Mucosa of stomach (tissue), 1 donor: Measurements from ENCODE around the gene C4orf46.

ENCODE experiments used
- H3K27me3 ChIP-seq: one replicate; pipeline ENCODE4 v1.7.0; 2013; ENCODE audit warnings: mild to moderate bottlenecking, low read length; ENCODE audit not compliant: control insufficient read depth, insufficient read depth
- H3K36me3 ChIP-seq: one replicate; pipeline ENCODE4 v1.7.0; 2013; ENCODE audit warnings: low read length; ENCODE audit not compliant: control insufficient read depth, insufficient read depth
- H3K4me1 ChIP-seq: one replicate; pipeline ENCODE4 v1.7.0; 2013; ENCODE audit warnings: mild to moderate bottlenecking, low read length; ENCODE audit not compliant: control insufficient read depth, insufficient read depth
- H3K4me3 ChIP-seq: one replicate; pipeline ENCODE4 v1.7.0; 2013; ENCODE audit warnings: low read length
- H3K9ac ChIP-seq: one replicate; pipeline ENCODE4 v1.7.0; 2013; ENCODE audit warnings: mild to moderate bottlenecking, low read length, moderate library complexity
- H3K9me3 ChIP-seq: one replicate; pipeline ENCODE4 v1.7.0; 2013; ENCODE audit warnings: mild to moderate bottlenecking, low read length, moderate library complexity; ENCODE audit not compliant: control insufficient read depth
- donor health status: Pancreatic carcinoma.

C4orf46 gene

GRCh38 chr4:158644356-158644755 is 27.3 kb downstream of the C4orf46 start:
- H3K36me3 ChIP-seq: no peaks in the 10 kb centered on the region
- no peaks in the 10 kb centered on the region for H3K27me3 ChIP-seq

GRCh38 chr4:158636619-158637018 is 35.1 kb downstream of the C4orf46 start:
- no peaks in the 10 kb centered on the region for H3K27me3 ChIP-seq
- H3K36me3 ChIP-seq: no peaks in the 10 kb centered on the region
- H3K4me1 ChIP-seq: no peaks in the 10 kb centered on the region
- no peak overlapping the region for H3K9ac ChIP-seq
- no peaks in the 10 kb centered on the region for H3K9me3 ChIP-seq
- no peak overlapping the region for H3K4me3 ChIP-seq

More at GRCh38 chr4:158644356-158644755, 27.3 kb downstream of the C4orf46 start:
- Histone ChIP-seq H3K4me3 (no peak overlapping the region), H3K9me3 (no peaks in the 10 kb centered on the region), H3K4me1 (no peaks in the 10 kb centered on the region), H3K9ac (no peak overlapping the region)

DNA sequence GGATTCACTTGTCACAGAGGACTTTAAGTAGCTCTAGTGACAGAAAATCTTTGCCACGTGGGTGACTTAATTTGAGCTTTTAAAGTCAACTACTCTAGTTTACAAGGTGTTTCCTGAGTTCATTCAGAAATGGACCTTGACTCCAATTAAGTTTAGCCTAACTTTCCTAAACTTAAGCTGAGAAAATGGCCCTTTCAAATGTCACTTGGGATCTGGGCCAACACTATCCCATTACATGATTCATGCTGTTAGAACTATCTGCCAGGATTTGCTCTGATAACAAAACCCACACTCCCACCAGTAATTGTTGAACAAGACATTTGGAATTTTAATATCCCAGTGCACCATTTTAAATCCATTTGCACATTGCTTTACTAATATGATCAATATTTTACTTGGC is 40.8 kb downstream of the C4orf46 start:
- Histone ChIP-seq H3K9me3 (no peaks in the 10 kb centered on the region), H3K27me3 (no peaks in the 10 kb centered on the region), H3K4me1 (no peaks in the 10 kb centered on the region), H3K4me3 (no peak overlapping the region), H3K36me3 (no peaks in the 10 kb centered on the region), H3K9ac (no peak overlapping the region)

DNA sequence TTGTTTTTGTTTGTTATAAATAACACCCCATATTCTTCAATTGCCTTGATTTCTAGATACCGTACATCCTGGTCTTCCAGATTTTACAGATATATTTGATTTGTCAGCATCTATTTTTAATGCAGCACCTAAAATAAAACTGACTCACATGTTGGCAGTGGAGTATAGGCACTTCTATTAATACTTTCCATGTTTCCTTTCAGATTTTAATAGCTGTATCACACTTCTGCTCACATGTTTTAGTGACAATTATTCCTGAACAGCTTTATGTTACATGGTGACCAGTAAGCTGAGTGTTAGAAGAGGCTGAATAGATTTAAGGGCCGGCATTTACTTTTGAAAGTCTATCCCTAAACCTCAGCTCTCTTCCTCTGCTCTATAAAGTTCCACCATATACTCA is 46.1 kb downstream of the C4orf46 start:
- no peak overlapping the region for H3K9ac ChIP-seq
- H3K4me1 ChIP-seq: no peaks in the 10 kb centered on the region
- H3K27me3 ChIP-seq: no peaks in the 10 kb centered on the region
- no peaks in the 10 kb centered on the region for H3K9me3 ChIP-seq
- no peak overlapping the region for H3K4me3 ChIP-seq
- no peaks in the 10 kb centered on the region for H3K36me3 ChIP-seq

DNA sequence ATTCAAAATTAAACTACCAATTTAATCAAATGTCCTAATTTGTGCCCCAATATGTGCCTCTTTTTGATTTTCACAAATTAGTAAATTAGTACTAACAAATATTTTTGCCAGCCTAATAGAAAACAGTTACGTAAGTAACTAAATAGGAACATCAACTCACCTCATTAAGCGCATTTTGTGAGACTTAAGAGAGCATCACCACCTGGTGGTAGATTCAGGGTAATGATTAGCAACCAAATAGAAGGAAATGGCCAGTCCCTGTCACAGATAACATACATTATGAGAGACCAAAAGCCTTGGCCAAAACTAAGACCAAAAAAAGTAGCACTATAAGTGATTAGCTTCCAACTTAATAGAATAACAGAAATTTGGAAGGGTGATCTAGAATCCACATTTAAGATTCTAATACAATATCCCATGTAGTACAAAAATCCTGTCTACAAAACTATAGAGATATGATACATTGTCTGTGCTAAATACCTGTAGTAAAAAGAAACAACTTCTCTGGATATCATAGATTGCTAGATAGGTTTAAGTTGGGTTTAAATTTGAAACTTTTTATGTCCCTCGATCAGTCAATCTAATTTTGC is 46.7 kb downstream of the C4orf46 start:
- H3K9me3 ChIP-seq: no peaks in the 10 kb centered on the region
- H3K9ac ChIP-seq: no peak overlapping the region
- no peak overlapping the region for H3K4me3 ChIP-seq
- no peaks in the 10 kb centered on the region for H3K36me3 ChIP-seq
- no peaks in the 10 kb centered on the region for H3K4me1 ChIP-seq
- H3K27me3 ChIP-seq: no peaks in the 10 kb centered on the region

GRCh38 chr4:158622251-158622650 is 49.4 kb downstream of the C4orf46 start:
- Histone ChIP-seq H3K4me1 (no peaks in the 10 kb centered on the region), H3K9ac (no peak overlapping the region), H3K4me3 (no peak overlapping the region), H3K27me3 (no peaks in the 10 kb centered on the region), H3K9me3 (no peaks in the 10 kb centered on the region), H3K36me3 (no peaks in the 10 kb centered on the region)

GRCh38 chr4:158621729-158622128 is 50.0 kb downstream of the C4orf46 start:
- no peaks in the 10 kb centered on the region for H3K4me1 ChIP-seq
- no peak overlapping the region for H3K9ac ChIP-seq
- H3K9me3 ChIP-seq: no peaks in the 10 kb centered on the region
- no peaks in the 10 kb centered on the region for H3K27me3 ChIP-seq
- H3K4me3 ChIP-seq: no peak overlapping the region
- H3K36me3 ChIP-seq: no peaks in the 10 kb centered on the region

- H3K9ac ChIP-seq: no peak overlapping the region
- no peaks in the 10 kb centered on the region for H3K4me1 ChIP-seq
- H3K36me3 ChIP-seq: no peaks in the 10 kb centered on the region
- H3K4me3 ChIP-seq: no peak overlapping the region
- no peaks in the 10 kb centered on the region for H3K9me3 ChIP-seq
- no peaks in the 10 kb centered on the region for H3K27me3 ChIP-seq
These were observed 53.7 kb downstream of the C4orf46 start for GRCh38 chr4:158617956-158618355.
